Measurements from ENCODE around the gene SLC18B1. TPM values are rescaled to one million over a fixed set of nuclear protein-coding genes. Genes with fewer than 3 reads are reported as not detected.

Gene SLC18B1
- total RNA-seq, 1 donor from 2014 or later: 10.7 TPM

DNA sequence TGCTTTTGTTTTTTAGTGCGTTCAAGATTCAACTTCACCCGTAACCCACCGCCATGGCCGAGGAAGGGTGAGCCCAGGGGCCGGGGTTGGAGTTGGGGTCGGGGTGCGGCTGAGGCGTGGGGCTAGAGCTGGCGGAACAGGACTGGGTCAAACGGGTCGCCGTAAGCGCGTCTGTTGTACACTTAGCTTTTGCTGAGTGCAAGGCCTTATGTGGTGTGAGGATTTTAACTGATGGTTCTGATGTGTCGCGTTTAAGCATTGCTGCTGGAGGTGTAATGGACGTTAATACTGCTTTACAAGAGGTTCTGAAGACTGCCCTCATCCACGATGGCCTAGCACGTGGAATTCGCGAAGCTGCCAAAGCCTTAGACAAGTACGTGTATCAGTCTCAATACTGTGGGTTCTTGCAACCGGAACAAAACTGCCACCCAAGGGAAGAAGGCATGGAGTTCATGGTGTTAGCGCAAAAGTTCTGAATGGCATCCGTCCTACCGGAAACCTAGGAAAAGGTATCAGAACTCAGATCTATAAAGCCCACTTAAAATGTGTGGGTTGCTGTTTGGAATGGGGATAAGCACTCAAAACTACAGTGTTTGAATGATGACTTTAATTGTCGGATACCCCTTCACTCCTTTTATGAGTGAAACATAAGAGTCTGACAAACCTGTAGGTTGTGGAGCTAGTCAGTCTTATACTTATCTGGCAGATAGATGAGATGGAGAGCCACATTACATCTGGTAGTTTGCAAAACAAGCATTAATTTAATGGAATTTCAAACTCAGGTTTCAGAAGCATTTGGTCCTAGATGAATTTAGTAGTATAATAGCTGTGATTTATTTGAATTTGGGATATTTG, 16.5 kb upstream of the SLC18B1 start:
- DNase-seq (ENCODE audit: low read depth): no peak
- TF ChIP-seq, protein P1, sequence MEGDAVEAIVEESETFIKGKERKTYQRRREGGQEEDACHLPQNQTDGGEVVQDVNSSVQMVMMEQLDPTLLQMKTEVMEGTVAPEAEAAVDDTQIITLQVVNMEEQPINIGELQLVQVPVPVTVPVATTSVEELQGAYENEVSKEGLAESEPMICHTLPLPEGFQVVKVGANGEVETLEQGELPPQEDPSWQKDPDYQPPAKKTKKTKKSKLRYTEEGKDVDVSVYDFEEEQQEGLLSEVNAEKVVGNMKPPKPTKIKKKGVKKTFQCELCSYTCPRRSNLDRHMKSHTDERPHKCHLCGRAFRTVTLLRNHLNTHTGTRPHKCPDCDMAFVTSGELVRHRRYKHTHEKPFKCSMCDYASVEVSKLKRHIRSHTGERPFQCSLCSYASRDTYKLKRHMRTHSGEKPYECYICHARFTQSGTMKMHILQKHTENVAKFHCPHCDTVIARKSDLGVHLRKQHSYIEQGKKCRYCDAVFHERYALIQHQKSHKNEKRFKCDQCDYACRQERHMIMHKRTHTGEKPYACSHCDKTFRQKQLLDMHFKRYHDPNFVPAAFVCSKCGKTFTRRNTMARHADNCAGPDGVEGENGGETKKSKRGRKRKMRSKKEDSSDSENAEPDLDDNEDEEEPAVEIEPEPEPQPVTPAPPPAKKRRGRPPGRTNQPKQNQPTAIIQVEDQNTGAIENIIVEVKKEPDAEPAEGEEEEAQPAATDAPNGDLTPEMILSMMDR (IDR thresholded peaks at IDR 0.05; ENCODE audit: insufficient read depth, low read length, poor library complexity, severe bottlenecking): no peak

DNA sequence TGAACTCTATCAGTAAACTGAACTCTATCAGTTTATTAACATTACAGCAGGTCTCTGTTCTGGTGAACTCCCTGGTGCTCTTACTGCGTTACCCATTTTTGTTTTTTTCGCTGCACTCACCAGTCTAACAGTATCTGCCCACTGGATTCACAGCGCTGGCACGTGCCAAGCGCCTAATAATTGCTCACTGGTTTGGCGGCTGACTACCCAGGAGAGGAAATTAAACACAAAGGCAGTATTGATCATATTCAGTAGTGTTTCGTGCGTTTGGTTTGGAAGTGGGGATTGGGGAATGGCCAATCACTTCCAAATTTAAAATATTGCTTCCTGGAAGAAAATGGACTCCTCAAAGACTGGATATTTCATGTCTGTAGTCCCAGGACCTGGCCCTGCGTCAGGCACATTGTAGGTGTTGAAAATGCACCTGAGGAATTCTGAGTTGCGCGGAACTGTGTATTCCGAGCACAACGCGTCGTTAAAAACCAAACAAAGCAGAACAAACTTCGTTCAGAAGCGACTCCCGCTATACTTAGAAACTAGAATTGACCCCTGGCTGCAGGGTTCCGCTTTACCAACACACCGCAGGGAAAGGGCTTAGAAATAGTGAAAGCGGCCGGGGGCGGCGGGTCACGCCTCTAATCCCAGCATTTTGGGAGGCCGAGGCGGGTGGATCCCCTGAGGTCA, 14.9 kb upstream of the SLC18B1 start:
- TF ChIP-seq, protein P1 (IDR thresholded peaks at IDR 0.05; ENCODE audit: insufficient read depth, low read length, poor library complexity, severe bottlenecking): no peak
- Histone ChIP-seq H3K36me3 (ENCODE audit: control insufficient read depth, insufficient read depth, low read length) (peaks cover 1% of the 10 kb centered on the region), H3K27me3 (ENCODE audit: control insufficient read depth, insufficient read depth, low read length) (no peaks in the 10 kb centered on the region), H3K4me3 (ENCODE audit: low read depth, low read length) (peak overlapping the region; percentile 91)
- DNase-seq (ENCODE audit: low read depth): no peak

More for the DNA sequence above, 16.5 kb upstream of the SLC18B1 start:
- peak overlapping the region; percentile 91 for H3K4me3 ChIP-seq (ENCODE audit: low read depth, low read length)
- H3K27me3 ChIP-seq (ENCODE audit: control insufficient read depth, insufficient read depth, low read length): no peaks in the 10 kb centered on the region
- H3K36me3 ChIP-seq (ENCODE audit: control insufficient read depth, insufficient read depth, low read length): peaks cover 3% of the 10 kb centered on the region

- TF ChIP-seq, protein P1 (IDR thresholded peaks at IDR 0.05; ENCODE audit: insufficient read depth, low read length, poor library complexity, severe bottlenecking): no peak
These were observed 14.3 kb upstream of the SLC18B1 start for GRCh38 chr6:132812756-132813172.

GRCh38 chr6:132812255-132812732, 13.9 kb upstream of the SLC18B1 start:
- no peak for DNase-seq (ENCODE audit: low read depth)
- Histone ChIP-seq H3K27me3 (ENCODE audit: control insufficient read depth, insufficient read depth, low read length) (no peaks in the 10 kb centered on the region), H3K36me3 (ENCODE audit: control insufficient read depth, insufficient read depth, low read length) (no peaks in the 10 kb centered on the region), H3K4me3 (ENCODE audit: low read depth, low read length) (no peak overlapping the region)
- TF ChIP-seq, protein P1 (IDR thresholded peaks at IDR 0.05; ENCODE audit: insufficient read depth, low read length, poor library complexity, severe bottlenecking): no peak

More at GRCh38 chr6:132812756-132813172, 14.3 kb upstream of the SLC18B1 start:
- H3K4me3 ChIP-seq (ENCODE audit: low read depth, low read length): peak overlapping the region; percentile 91
- DNase-seq (ENCODE audit: low read depth): no peak
- H3K27me3 ChIP-seq (ENCODE audit: control insufficient read depth, insufficient read depth, low read length): no peaks in the 10 kb centered on the region
- H3K36me3 ChIP-seq (ENCODE audit: control insufficient read depth, insufficient read depth, low read length): peaks cover 1% of the 10 kb centered on the region

GRCh38 chr6:132811276-132811675, 12.8 kb upstream of the SLC18B1 start:
- no peaks in the 10 kb centered on the region for H3K36me3 ChIP-seq (ENCODE audit: control insufficient read depth, insufficient read depth, low read length)
- TF ChIP-seq, protein P1 (IDR thresholded peaks at IDR 0.05; ENCODE audit: insufficient read depth, low read length, poor library complexity, severe bottlenecking): no peak
- no peaks in the 10 kb centered on the region for H3K27me3 ChIP-seq (ENCODE audit: control insufficient read depth, insufficient read depth, low read length)
- no peak overlapping the region for H3K4me3 ChIP-seq (ENCODE audit: low read depth, low read length)
- DNase-seq (ENCODE audit: low read depth): no peak
